HG03565 (cell line): ENCODE results near the gene GOSR2.
"Not testable (repeated sequence)": the region's sequence is repeated elsewhere in the genome, so short reads cannot be mapped to it uniquely, and the experiment has no call there.

ENCODE experiments used
- ATAC-seq: cut with Tn5 transposase; IDR thresholded peaks from one replicate; pipeline ENCODE4 v1.9.1; 2021; ENCODE audit warnings: mild to moderate bottlenecking, moderate library complexity; ENCODE audit not compliant: unreplicated experiment

The GOSR2 gene

DNA sequence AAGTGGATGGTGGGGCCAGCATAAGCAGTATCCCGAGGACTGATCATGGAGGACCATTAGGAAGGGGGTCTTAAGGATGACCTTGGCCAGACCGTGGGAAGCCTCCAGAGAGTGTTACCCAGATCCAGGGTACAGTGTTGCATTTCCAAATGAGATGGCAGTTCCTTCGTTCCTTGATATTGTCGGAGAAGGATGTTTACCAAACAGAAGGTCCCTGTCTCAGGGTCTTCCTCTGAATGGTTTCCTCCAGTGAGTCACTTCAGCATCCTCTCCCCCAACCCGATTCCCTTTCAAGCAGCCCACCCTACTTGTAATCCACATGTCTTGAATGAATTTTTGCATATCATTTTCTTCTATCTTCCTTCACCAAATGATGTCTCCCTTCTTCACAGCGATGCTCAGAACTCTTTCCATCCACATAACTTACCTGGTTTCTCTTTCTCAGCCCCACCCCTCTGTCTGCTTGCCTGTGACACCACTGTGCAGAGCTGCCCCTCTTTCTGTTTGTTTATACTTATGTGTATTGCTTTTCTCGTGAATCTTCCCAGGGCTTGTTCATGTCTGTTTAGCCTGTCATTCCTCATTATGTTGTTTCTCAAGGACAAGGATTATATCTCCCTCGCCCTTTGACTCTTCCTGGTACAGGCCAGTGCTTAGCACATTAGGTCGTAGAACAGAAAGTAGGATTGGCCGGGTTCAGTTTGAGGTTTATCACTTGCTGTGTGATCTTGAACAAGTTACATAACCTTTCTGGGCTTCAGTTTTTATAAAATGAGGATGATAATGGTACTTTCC, 5.7 kb downstream of the GOSR2 start:
- ATAC-seq = no peak

DNA sequence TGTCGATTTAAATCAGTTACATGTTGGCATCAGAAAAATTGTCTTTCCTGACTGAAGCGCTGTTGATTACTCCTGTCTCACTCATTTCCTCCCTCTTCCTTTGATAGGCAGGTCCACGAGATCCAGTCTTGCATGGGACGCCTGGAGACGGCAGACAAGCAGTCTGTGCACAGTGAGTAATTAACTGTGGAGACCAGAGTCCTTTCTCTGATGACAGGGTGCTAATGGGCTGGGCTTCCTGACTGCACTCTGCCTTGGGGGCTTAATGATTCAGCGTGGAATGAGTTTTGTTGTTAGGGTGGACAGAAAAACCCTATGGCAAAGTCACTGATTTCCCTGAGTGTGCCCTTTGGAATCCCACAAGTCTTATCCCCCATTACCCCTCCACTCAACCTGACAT, 6.5 kb downstream of the GOSR2 start:
- ATAC-seq = no peak

DNA sequence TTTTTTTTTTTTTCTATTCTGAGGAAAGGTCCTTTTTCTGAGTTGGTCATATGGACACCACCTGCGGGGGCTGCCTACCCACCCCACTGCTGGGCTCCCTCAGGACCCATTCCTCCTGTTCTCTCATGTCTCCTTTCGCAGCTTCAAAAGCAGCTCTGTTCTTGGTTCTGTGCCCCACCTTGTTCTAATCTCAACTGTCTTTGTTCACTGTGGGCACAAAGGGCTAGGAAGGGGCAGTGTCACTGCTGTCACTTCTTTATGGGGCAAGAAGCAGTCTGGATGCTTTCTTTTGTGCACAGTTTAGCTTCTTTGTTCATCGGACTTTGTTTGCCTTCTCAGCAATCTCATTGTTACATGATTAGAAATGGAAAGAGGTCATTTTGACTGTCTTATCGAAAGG, 7.1 kb downstream of the GOSR2 start:
- ATAC-seq = no peak

DNA sequence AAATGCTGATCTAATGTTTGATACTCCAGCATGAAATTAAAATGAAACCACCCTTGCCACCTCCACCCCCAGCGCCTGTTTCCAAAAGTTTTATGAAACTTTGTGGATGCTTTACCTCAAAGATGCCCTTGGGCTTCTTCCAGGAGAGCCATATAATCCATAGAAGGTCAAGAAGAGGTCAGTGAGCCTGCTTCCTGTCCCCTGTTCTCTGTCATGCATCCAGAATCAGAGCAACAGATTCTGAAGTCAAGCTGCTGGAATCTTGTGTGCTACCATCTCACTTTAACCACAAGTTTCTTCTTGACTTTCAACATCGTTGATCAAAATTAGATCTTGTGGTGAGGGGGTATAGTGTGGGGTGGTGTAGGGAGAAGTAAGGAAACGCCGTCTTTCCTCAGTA, 8.6 kb downstream of the GOSR2 start:
- ATAC-seq = no peak

DNA sequence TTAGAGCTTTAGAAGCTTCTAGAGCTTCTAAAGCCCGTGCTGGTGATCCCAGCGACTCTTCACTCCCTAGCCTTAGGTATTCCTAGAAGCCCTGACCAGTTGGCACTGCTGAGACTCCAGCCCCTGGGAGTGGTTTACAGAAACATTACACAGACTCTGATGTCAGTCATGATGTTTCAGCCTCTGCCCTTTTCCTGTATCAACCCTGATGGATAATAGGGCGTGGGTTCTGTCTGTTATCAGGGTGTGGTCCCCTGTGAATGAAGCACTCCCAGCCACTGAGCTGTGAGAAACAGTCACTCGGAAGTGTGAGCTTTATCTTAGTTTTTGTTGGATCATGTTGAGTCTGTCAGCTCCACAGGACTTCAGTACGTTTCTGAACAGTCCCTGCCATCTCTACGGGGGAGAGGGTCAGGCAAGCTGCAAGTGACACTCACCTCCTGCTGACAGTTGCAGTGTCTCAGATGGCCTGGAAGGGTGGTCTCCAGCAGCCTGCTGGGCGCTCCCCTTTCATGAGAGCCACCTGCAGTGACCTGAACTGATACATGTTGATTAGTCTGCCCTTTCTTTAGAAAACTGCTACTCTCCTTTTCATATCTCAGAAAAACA, 12.8 kb downstream of the GOSR2 start:
- no peak for ATAC-seq

DNA sequence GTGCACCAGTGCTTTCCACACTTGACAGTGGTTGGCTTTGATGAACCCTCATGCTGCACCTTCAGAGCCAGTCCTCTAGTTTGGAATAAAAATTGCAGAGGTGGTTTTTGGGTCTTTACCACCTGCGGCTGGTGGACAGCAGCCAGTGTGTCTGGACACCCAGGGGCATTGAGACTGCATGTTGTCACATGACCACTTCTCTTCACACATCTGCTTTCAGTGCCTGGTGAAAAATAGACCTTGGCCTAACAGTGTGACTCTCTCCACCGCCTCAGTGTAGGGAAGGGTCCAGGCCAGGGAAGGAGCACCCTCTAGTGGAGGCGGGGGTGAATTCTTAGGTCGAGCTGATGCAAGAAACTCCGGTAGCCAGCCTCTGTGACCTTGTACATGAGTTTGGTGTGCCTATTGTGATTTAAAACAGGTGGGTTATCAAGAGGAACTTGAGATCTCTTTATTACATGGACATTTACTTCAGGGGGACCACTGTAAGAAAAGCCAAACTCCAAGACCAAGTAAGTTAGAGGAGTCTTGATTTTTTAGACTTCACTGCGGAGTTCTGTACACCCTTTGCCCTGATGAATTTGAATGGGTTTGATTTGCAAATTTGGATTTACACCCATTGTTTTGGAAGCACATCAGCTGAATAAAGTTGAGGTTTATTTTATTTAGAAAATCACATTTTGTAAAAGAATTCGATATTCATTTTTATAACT, 17.9 kb downstream of the GOSR2 start:
- no peak for ATAC-seq

DNA sequence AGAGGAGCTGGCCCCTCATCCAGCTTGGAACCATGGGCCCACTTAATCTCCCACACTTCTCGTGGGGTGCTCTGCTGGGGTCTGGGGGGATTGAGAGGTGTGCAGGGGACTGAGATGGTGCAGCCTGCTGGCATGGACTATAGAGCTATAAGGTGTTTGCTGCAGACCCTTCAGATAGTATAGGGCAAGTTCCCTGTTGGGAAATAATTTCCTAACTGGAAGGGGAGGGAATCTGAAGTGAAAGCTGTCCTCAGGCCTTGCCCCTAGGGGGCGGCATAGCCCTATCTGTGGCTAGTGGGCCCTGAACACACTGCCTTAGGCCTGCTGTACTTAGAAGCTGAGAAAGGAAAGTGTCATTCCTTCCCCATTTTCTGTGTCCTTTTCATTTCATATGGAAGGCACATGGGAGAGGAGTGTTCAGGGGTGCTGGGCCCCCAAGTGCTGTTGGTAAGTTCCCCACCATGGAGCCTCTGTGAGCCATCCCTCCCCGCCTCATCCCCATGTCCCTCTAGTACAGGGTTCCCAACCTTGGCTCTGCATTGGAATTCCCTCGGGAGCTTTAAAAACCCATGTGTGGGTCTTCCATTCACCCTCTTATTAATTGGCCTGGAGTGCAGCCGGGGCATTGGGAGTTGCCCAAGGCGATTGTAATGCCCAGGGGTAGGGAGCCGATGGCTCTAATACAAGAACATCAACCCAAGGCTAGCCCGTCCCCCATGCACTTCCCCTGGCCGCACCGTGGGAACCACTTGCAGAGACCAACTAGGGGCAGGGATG, 19.7 kb downstream of the GOSR2 start:
- ATAC-seq = no peak

DNA sequence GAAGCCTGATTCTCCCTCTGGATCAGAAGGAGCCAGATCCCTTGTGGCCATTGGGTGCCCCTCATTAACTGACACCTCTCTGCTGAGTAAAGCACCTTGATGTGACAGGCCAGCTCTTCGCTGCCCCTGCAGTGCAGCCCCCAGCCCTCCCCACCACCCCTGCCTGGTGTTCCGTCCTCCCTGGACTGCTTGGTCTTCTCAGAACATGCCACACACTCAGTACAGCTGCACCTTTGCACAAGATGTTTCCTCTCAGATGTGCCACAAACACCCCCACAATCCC, 20.2 kb downstream of the GOSR2 start:
- ATAC-seq = no peak

DNA sequence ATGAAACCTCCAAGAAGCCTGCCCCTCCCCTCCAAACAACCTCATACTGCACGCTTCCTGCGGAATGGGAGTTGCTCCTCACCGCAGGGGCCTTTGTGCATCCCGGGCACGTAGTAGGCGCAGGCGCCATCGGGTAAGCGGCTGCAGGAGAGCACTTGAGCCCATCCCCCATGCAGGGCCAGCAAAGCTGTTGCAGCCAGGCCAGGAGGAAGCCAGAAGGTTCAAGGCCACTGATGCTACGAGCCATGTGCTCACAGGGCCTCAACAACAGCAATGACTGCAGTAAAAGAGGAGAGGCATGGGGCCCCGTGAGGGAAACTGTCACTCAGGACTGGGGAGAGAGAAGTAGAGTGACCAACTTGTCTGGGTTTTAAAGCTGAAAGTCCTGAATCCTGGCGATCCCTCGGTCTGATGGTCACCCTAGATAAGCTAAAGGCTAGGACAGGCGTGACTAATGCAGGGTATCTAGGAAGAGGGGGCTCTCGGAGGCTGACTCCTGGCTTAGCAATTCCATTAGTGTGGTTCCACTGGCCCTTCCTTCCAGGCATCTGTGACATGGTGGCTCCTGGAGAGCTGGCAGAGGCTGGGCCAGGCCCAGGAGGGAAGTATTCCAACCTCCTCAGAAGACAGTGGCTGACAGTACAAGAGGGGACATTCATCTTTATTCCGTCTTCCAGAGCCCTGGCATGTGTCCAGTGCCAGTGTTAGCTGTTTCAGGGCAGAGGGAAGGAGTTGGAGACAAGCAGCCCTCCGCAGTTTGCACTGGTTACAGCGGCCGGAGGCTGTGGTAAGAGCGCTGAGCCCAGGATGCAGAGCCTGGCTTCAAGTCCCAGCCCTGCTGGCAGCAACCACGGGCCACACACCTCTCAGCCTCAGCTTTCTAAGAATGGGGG, 20.8 kb downstream of the GOSR2 start:
- ATAC-seq = no peak

DNA sequence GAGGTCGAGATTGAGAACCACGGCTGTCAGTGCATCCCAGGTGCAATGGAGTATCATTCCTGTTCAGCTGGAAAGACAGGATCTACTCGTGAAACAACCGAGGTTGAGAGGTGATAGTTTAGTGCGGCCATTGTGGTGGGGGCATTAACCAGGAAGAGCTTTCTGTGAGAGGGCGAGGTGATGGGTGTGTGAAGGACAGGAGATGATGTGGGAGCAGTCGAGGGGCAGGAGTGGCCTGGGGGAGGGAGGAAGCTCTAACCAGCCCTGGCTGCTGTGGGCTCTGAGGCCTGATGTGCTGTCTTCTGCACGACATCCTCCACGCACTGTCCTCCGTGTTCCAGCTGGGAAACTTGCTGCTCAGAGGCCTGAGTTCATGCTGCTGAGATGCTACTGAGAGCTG, 22.0 kb downstream of the GOSR2 start:
- no peak for ATAC-seq

DNA sequence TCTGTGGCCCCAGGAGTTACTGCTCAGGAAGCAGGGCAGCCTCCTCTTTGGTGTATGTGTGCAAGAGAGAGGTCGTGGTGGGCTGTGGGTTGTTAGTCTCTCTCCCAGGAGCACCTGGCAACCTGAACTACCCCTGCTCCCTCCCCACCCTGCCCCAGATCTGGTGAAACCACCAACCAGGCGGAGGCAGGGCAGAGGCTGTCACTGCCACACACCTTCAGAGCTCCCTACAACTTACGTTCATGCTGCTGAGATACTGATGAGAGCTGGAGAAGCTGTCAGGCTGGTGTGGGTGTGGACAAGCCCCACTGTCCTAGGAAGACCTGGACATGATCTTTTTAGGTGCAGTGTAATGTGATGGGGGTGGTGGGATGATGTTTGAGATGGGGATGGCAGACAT, 24.3 kb downstream of the GOSR2 start:
- no peak for ATAC-seq

DNA sequence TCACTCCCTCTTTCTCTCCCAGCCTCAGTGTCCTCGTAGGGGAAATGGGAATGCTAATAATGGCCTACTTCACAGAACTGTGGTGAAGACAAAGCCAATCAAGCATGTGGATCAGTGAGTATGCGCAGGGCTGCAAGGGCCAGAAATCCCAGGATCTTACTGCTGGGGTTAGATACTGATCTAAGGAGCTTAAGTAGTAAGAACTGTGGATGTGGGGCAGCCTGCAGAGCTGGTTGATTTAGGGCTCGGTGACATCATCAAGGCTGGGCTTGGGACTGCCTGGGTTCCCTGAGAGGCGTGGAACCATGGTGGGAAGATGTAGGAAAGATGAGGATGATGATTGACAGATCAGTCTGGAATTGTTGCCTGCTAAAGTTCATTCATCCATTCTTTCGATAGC, 25.6 kb downstream of the GOSR2 start:
- ATAC-seq = no peak

DNA sequence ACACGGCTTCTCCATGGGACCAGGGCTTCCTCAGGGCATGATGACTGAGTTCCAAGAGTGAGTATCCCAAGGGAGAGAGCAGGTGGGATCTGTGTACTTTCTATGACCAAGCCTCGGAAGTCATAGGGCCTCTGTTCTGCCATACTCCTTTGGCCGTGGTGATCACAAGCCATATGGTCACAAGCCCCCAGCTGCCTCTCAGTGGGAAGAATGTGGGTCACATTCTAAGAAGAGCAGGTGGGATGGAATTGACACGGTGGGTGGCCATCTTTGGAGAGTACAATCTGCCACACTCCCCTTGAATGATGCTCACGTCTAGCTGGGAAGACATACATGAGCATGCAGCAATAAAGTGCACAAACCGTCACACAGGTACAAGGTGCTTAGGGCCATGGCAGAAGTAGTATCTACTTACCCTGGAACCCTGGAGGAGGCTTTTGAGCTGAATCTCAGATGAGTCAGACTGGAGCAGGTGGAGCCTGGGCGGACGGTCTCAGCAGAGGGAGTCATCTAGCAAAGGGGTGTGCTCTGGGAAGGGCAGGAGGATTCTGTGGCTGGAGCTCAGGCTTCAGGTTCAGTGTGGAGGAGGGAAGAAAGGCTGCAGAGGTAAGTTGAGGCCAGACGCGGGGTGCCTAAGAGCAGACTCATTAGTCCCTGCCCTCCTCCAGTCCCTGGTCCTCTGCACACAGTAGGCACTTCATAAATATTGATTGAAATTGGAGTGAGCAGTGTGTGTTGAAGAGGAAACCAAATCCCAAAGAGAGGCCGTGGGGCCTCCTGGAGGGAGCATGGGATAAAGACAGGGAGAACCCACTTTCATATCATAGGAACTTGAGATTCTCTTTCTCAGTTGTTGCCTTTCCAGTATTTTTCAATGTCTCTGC, 26.6 kb downstream of the GOSR2 start:
- ATAC-seq = no peak

DNA sequence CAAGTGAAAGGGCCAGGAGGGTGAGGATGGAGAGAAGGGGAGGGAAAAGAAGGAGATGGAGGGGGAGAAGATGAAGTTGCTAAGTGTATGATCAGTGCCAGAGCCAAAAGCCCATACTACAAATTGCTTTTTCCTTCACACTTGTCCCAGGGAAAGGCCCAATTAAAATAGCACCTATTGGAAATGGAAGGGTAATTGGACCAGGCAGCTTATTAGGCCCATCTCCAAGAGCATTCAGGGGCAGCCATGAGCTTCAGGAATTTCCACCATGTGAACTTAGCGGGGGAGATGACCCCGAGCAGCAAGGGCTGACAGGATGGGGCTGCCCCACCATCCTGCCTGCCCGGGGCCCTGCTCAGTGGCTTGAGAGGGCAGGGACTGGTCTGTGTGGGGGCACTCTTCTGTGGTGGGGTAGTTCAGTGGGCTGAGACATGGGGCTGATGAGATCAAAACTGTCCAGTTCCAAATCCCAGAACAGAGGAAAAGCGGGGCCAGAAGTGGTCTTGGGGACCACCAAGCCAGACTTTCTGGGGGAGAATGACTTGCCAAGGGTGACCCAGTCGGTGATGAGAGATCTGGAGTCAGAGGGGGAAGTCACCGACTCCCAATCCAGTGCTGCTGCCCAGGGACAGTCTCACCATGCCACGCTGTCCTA, 27.5 kb downstream of the GOSR2 start:
- no peak for ATAC-seq

DNA sequence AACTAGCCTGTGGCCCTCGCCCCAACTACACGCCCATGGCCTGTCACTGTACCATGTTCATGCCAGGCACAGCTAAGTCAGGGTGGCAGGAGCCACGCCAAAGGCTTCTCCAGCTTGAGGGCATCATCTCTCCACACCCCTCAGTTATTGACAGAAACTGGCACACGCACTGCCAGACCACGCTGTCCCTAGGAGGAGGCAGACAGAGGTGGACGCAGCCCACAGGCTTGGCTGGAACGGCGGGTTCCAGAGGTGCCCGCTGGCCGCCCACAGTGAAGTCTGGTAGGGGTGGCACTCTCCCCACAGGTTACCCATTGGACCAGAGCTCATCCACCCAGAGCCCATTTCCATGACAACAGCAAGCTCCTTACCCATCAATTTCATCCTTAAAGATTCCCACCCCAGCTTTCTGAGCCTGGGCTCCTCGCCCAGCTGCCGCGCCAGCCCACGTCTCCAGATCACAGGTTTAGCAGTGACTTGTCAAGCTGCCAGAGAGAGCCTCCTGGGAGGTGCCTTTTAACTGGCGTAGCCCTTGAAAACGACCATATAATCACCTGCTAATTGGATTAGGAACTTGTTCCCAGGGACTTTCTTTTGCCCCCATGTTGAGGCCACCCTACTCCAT, 28.1 kb downstream of the GOSR2 start:
- ATAC-seq = no peak

DNA sequence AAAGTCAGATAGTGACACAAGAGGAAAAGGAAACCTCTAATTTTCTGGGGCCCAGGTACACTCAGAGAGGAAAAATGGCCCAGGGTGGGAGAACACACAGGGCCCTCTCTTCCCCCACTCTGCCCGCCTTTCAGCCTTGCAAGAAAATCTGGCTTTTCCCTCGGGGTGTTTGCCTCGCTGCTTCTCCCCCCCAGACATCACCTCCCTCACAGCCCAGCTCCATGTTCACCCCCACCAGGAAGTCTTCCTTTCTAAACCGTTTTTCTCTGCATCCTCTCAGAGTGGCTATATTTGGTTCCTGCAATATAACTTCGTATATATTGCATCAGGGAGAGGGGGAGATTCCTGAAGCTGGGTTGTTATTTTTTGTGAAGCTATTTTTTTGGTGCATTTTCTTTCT, 28.7 kb downstream of the GOSR2 start:
- no peak for ATAC-seq

DNA sequence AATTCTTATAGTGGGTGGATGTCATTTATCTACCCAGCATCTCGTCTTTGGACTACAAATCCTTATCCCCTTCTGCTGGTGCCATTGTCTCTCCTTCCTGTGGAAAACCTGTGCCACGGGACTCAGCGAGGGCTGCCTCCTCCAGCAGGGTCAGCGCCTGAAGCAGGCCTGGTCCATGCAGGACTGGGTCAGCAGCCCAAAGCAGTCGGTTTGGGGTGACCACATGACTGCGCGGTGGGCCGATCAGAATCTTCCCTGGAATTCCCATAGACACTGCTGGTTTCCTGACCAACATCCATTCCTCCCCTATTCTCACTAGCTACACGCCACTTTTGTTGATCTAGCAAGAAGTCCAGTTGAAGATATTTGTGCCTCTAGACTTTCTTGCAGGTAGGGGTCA, 29.2 kb downstream of the GOSR2 start:
- ATAC-seq = no peak

DNA sequence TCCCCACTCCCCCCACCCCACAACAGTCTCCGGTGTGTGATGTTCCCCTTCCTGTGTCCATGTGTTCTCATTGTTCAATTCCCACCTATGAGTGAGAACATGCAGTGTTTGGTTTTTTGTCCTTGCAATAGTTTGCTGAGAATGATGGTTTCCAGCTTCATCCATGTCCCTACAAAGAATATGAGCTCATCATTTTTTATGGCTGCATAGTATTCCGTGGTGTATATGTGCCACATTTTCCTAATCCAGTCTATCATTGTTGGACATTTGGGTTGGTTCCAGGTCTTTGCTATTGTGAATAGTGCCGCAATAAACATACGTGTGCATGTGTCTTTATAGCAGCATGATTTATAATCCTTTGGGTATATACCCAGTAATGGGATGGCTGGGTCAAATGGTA, 30.2 kb downstream of the GOSR2 start:
- not testable (repeated sequence) for ATAC-seq
